ENCODE measurements around the gene LAMC3.

DNA sequence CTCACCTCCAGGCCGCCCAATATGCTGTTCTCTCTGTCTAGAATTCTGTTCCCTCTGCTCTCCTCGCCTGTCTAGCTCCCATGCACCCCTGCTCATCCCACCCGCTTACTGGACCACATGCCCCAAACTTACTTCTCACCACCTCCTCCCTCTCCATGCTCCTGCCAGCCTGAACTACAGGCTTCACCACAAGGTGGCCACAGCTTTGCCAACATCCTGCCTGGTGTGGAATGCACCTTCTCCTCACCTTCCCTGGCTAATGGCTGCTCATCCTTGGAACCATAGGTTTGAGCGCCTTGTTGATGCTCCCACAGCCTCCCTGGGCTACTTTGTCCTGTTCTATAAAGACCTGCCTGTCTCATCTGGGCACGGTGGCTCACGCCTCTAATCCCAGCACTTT is 9.6 kb downstream of the LAMC3 start:
- TF ChIP-seq, protein P1, sequence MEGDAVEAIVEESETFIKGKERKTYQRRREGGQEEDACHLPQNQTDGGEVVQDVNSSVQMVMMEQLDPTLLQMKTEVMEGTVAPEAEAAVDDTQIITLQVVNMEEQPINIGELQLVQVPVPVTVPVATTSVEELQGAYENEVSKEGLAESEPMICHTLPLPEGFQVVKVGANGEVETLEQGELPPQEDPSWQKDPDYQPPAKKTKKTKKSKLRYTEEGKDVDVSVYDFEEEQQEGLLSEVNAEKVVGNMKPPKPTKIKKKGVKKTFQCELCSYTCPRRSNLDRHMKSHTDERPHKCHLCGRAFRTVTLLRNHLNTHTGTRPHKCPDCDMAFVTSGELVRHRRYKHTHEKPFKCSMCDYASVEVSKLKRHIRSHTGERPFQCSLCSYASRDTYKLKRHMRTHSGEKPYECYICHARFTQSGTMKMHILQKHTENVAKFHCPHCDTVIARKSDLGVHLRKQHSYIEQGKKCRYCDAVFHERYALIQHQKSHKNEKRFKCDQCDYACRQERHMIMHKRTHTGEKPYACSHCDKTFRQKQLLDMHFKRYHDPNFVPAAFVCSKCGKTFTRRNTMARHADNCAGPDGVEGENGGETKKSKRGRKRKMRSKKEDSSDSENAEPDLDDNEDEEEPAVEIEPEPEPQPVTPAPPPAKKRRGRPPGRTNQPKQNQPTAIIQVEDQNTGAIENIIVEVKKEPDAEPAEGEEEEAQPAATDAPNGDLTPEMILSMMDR (IDR thresholded peaks at IDR 0.05), result peak in 1 of 7 experiments; percentile 6
- no peak for TF ChIP-seq POLR2A (IDR thresholded peaks at IDR 0.05)
